Measurements from ENCODE around the gene TMEM181.
"Not testable (repeated sequence)": the region's sequence is repeated elsewhere in the genome, so short reads cannot be mapped to it uniquely, and the experiment has no call there.

The TMEM181 gene
- 22.6 to 102 (median 65.9) reads per million in 17 experiments for total RNA-seq

GRCh38 chr6:158559895-158560835, at the start of gene TMEM181:
Gene TMEM181 (plus strand): TSS chr6:158560091. CDS start chr6:158560225, 134 bp downstream.
- peak; percentile 92 to 97 (median 95) for DNase-seq

GRCh38 chr6:158512809-158513208, 47.1 kb upstream of the TMEM181 start:
- no peak for DNase-seq

GRCh38 chr6:158514176-158514575, 45.7 kb upstream of the TMEM181 start:
- DNase-seq, result no peak

- no peak for DNase-seq
Measured at GRCh38 chr6:158514991-158515390, 44.9 kb upstream of the TMEM181 start.

DNA sequence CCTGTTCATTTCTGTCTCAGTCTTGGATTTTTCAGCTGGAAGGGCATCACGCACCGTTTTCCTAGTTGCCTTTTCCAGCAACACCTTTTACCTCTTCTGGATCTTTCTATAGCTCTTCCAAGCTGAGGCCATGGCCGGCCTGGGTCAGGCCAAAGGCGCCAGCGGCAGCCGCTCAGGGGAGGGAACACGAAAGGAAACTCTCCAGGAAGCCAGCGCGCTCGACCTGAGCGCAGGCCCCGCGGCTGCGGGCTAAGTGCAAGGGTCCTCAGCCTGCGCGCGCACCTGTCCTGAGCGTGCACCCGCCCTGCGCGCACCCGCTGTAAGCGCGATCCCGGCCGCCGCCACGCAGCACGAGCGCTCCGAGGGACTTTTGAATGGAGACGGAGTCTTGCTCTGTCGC, 43.8 kb upstream of the TMEM181 start:
- no peak for DNase-seq

GRCh38 chr6:158517038-158517437, 42.9 kb upstream of the TMEM181 start:
- DNase-seq, result no peak

DNA sequence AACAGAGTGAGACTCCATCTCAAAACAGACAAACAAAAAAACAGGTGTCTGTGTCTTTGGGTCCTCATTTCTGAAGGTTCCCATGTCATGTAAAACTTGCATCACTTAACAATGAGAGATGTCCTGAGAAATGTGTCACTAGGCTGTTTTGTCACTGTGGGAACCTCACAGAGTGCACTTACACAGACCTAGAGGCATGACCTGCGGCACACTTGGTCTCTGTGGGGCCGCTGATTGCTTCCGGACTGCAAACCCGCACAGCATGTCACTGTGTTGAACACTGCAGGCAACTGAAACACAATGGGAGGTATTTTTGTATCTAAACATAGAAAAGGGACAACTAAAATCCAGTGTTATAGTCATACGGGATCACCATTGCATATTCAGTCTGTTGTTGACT, 42.3 kb upstream of the TMEM181 start:
- DNase-seq, result no peak

GRCh38 chr6:158518191-158519127, 41.4 kb upstream of the TMEM181 start:
- peak; percentile 36 to 71 (median 66) for DNase-seq

GRCh38 chr6:158519300-158519699, 40.6 kb upstream of the TMEM181 start:
- DNase-seq, result no peak

DNA sequence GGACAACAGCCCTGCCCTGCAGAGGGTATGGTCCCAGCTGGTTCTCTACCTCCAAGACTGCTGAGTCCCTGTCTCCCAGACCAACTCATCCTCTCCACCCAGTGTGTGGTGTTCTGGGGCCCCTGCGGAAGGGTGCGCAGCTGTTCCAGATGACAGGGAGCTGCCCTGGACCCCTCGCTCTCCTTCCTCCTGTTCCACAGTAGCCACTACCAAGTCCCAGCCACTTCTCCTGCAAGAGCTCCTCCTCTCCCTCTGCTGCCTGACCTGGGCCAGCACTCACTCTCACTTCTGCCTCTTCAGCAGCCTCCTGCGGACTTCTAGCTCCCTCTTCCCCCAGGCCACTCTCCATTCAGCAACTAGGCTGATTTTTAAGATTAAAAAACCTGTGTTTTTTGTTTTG, 40.1 kb upstream of the TMEM181 start:
- no peak for DNase-seq

DNA sequence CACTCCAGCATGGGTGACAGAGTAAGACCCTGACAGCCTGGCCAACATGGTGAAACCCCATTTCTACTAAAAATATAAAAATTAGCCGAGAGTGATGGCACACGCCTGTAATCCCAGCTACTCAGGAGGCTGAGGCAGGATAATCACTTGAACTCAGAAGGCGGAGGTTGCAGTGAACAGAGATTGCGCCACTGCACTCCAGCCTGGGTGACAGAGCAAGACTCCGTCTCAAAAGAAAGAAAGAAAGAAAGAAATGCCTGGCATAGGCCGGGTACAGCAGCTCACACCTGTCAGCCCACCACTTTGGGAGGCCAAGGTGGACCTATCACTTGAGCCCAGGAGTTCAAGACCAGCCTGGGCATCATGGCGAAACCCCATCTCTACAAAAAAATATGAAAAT, 38.9 kb upstream of the TMEM181 start:
- DNase-seq, result not testable (repeated sequence)

DNA sequence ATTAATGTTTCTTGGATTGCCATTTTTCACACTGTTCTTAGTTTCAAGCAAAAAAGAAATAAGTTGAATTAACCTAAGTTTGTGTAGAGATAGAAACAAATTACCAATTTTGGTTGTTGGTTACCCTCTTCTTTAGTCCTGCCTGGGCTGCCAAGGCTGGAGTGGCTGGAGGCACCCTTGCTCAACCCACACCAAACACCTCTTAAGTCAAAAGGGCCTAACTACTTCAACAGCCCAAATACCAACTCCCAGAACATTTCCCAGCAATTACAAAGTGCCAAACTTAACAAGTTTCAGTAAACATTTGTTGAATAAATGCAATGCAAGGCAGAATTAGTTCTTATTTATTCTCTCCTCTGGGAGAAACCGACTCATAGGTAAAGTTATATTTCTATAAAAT, 38.1 kb upstream of the TMEM181 start:
- no peak for DNase-seq

DNA sequence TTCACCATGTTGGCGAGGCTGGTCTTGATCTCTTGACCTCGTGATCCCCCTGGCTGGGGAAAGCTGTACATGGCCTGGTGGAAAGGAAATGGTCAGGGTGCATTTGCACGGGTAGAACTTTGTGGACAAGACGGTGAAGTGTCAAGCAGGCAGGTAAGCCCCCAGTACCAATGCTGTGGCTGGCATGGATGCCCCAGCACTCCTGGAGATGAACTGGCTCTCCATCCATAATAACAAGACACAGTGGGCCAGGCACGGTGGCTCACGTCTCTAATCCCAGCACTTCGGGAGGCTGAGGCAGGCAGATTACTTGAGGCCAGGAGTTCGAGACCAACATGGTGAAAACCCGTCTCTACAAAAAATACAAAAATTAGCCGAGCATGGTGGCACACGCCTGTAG, 37.3 kb upstream of the TMEM181 start:
- no peak for DNase-seq

GRCh38 chr6:158524311-158524710, 35.6 kb upstream of the TMEM181 start:
- DNase-seq, result no peak

DNA sequence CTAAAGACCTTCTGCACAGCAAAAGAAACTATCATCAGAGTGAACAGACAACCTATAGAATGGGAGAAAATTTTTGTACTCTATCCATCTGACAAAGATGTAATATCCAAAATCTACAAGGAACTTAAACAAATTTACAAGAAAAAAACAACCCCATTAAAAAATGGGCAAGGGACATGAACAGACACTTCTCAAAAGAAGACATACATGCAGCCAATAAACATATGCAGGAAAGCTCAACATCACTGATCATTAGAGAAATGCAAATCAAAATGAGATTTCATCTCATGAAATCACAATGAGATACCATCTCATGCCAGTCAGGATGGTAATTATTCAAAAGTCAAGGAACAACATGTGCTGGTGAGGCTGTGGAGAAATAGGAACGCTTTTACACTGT, 32.0 kb upstream of the TMEM181 start:
- not testable (repeated sequence) for DNase-seq

- no peak for DNase-seq
Measured at GRCh38 chr6:158528826-158529225, 31.1 kb upstream of the TMEM181 start.

DNA sequence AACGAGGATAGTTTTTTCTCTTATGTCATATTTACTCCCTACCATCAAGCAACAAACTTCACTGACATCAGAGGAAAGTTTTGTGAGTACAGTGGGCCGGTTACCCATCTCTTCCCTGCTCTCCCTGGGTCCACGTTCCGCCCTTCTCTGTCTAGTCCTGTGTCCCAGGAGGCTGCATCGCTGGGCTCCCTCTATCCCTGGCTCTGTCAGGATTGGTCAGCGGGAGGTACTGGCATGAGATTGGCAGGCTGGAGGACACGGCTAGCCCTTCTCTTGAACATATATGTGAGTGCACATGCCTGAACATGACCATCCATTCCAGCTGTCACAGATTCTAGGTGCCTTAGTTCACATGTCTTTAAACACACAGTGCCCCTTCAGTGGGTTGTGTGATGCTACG, 30.3 kb upstream of the TMEM181 start:
- DNase-seq, result no peak

- DNase-seq, result no peak
Measured at GRCh38 chr6:158531566-158531965, 28.3 kb upstream of the TMEM181 start.

GRCh38 chr6:158531970-158532369, 27.9 kb upstream of the TMEM181 start:
- DNase-seq, result no peak

DNA sequence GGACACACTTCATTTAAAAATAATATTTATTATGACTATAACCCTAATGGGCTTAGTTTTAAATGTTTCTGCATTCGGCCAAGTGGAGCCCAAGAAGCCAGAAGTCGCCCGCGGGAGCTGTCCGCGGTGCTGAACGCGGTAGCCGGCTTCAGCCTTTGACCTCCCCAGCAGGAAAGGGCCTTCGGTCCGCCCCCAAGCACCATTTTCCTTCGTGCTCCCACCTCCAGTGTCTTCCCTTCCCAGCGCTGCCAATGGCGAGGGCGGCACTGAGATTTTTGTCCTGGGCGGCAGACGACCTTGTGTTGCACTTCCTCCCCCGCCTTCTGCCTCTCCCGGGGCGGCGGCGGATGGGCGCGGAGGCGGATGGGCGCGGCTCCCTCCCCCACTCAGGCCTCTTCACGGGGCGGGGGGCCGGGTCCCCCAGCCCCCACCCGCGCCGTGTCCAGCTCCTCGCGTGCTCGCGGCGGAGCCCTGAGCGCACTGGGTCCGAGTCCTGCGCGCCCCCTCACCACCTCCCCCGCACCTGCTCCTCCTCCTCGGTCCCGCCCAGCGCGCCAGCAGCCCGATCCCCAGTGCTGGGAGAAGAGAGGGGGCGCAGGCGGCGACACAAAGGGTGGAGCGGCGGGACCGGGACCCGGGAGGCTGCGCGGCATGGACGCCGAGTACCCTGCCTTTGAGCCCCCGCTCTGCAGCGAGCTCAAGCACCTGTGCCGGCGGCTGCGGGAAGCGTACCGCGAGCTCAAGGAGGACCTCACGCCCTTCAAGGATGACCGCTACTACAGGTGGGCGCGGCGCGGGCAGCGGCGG, 23.6 kb upstream of the TMEM181 start:
- DNase-seq, result peak; percentile 85 to 94 (median 92)

DNA sequence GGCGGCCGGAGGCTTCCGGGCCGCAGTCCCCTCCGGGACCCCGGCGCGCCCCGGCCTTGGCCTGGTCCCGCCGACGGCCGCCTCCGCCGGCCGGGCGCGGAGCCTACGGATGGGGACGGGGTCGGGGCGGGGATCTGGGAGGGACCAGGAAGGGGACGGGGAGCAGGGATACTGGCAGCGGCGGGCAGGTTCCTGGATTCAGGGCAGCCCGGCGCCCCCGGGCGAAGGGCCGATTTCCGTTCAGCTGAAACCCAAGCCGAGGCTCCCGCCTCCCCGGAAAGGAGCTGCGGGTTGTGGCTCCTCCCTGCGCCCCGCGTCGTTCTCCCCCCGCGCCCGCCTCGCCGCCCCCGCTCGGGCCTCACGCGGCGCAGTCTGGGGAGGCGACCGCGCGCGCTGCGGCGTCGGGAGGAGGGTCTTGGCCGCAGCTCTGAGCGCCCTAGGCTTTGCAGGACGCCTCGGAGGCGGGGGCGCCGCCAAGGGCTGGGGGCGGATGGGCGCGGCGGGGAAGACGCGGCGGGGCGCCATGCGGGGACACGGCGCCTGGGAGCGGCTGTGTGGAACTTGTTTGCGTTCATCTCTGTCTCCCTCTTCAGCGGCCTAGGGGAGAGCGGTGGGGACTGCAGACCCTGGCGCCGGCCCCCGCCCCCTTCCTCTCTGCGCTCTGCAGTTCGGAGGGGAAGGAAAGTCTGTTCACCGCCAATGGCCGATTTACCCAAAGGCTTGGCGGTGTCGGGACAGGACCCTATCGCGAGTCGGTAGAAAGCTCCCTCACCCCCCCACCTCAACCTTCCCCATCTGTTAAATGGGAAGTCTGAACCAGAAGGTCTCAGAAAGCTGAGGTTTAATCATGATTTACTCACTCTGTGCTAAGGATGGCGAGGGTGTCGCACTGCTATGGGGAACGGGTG, 22.7 kb upstream of the TMEM181 start:
- DNase-seq, result peak in 3 of 4 experiments; percentile 28 to 66 (median 38)

Measured in suppressor macrophage (primary cell).